MCF 10A (cell line): ENCODE measurements around the gene ZKSCAN4. TPM values are rescaled to one million over a fixed set of nuclear protein-coding genes. Genes with fewer than 3 reads are reported as not detected.

Experiments used
- BruUV-seq: library from RNA; stranded (reverse); fragments of 400-500 nt; replicated peaks from 2 replicates; lab custom pipeline; 2021; lab: Mats Ljungman, UMichigan
- CTCF ChIA-PET: fragments of 300-600 bp; sonication (Branson Sonifier 250); formaldehyde crosslinking; extraction: SDS; loops from one replicate; lab custom pipeline; 2021; ENCODE audit warnings: antibody characterized with exemption, inconsistent platforms; lab: Yijun Ruan, JAX
- POLR2A ChIA-PET: fragments of 300-600, 350-650 bp; sonication (Branson Sonifier 250); formaldehyde crosslinking; extraction: SDS; loops from one replicate; lab custom pipeline; 2020; ENCODE audit warnings: antibody characterized with exemption, inconsistent platforms; lab: Yijun Ruan, JAX
- DNase-seq: peaks from one replicate; pipeline ENCODE4 v3.0.0-alpha.2; 2018; ENCODE audit not compliant: unreplicated experiment
- H3K27ac Mint-ChIP-seq: one replicate; pipeline ENCODE4 v1.8.0; 2022; ENCODE audit warnings: mild to moderate bottlenecking, low read depth, mixed read lengths; ENCODE audit not compliant: unreplicated experiment
- H3K27me3 Mint-ChIP-seq: one replicate; pipeline ENCODE4 v1.8.0; 2022; ENCODE audit warnings: mixed read lengths; ENCODE audit not compliant: insufficient read depth, unreplicated experiment
- H3K36me3 Mint-ChIP-seq: one replicate; pipeline ENCODE4 v1.8.0; 2022; ENCODE audit warnings: mild to moderate bottlenecking, moderate library complexity, mixed read lengths; ENCODE audit not compliant: insufficient read depth, unreplicated experiment
- H3K4me1 Mint-ChIP-seq: one replicate; pipeline ENCODE4 v1.8.0; 2022; ENCODE audit warnings: mixed read lengths; ENCODE audit not compliant: insufficient read depth, unreplicated experiment
- H3K4me3 Mint-ChIP-seq: one replicate; pipeline ENCODE4 v1.8.0; 2022; ENCODE audit warnings: mild to moderate bottlenecking, moderate library complexity, mixed read lengths; ENCODE audit not compliant: unreplicated experiment
- H3K9me3 Mint-ChIP-seq: one replicate; pipeline ENCODE4 v1.8.0; 2022; ENCODE audit warnings: mixed read lengths; ENCODE audit not compliant: unreplicated experiment
- CTCF ChIP-seq: fragments of 200-600 bp; IDR thresholded peaks from one replicate; pipeline ENCODE4 v1.8.0; 2022; ENCODE audit warnings: antibody characterized with exemption, mild to moderate bottlenecking; ENCODE audit not compliant: unreplicated experiment
- intact Hi-C: fragments of 100-400 bp; cut with micrococcal nuclease; formaldehyde crosslinking; loops from 2 replicates; pipeline ENCODE4 v1.14.1; 2022
- total RNA-seq: library from RNA; stranded (reverse); gene quantifications from 2 replicates; pipeline ENCODE4 v1.2.3, GENCODE V29; 2022

ZKSCAN4 gene
- total RNA-seq, 1 experiment from 2014 or later: 3.3 TPM

DNA sequence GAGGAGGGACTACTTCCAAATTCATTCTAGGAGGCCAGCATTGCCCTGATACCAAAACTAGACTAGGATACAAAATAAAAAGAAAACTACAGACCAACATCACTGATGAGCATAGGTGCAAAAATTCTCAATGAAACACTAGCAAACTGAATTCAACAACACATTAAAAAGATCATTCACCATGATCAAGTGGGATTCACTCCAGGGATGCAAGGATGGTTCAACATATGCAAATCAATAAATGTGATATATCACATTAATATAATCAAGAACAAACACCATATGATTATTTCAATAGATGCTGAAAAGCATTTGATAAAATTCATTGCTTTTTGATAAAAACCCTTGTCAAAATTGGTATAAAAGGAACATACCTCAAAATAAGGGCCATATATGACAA is 39.5 kb upstream of the ZKSCAN4 start:
- TF ChIP-seq CTCF: no peak
- intact Hi-C loops: no loop called here
- no peak overlapping the region for H3K4me3 Mint-ChIP-seq
- no peak for DNase-seq
- CTCF ChIA-PET: no interaction called here
- H3K27ac Mint-ChIP-seq: no peak overlapping the region
- H3K9me3 Mint-ChIP-seq: no peaks in the 10 kb centered on the region
- BruUV-seq: no TSS peak
- H3K27me3 Mint-ChIP-seq: no peaks in the 10 kb centered on the region
- POLR2A ChIA-PET: interaction anchor here (1.0 kb wide), 1 partner anchor 10 kb away, joined by 4 read pairs; the partner anchor contains the start of gene PGBD1
- H3K36me3 Mint-ChIP-seq: no peaks in the 10 kb centered on the region
- no peaks in the 10 kb centered on the region for H3K4me1 Mint-ChIP-seq

GRCh38 chr6:28282926-28283325 is 30.9 kb upstream of the ZKSCAN4 start:
- ChIA-PET POLR2A (interaction anchor here (0.6 to 5.2 kb wide), 7 partner anchors 11 to 146 kb away, joined by 3 to 30 read pairs (median 4); partner anchors contain the start of genes ZKSCAN4, ZSCAN26 and ZSCAN31), CTCF (interaction anchor here (0.7 to 1.0 kb wide), 2 partner anchors 31 to 73 kb away, joined by 3 to 5 read pairs; partner anchors contain the start of gene ZKSCAN4)
- H3K36me3 Mint-ChIP-seq: no peaks in the 10 kb centered on the region
- peaks cover 9% of the 10 kb centered on the region for H3K4me1 Mint-ChIP-seq
- intact Hi-C loops: loop anchor here (1.0 kb wide), 1 partner anchor 53 kb away; the partner anchor contains the start of gene ZSCAN31
- peaks cover 8% of the 10 kb centered on the region for H3K9me3 Mint-ChIP-seq
- TF ChIP-seq CTCF: no peak
- no peak overlapping the region for H3K27ac Mint-ChIP-seq
- BruUV-seq: no TSS peak
- no peak for DNase-seq
- H3K4me3 Mint-ChIP-seq: no peak overlapping the region
- no peaks in the 10 kb centered on the region for H3K27me3 Mint-ChIP-seq

- CTCF ChIA-PET: interaction anchor here (0.6 to 3.7 kb wide), 6 partner anchors 11 to 172 kb away, joined by 3 to 15 read pairs (median 4); partner anchors contain the start of gene ZKSCAN3
- Mint-ChIP-seq H3K36me3 (peaks cover 5% of the 10 kb centered on the region), H3K4me3 (peak within 1 kb of the TSS; percentile 80), H3K27me3 (no peaks in the 10 kb centered on the region), H3K27ac (no peak within 1 kb of the TSS), H3K9me3 (peaks cover 8% of the 10 kb centered on the region), H3K4me1 (peaks cover 9% of the 10 kb centered on the region)
- peak; percentile 65 for DNase-seq
- intact Hi-C loops: loop anchor here (1.0 kb wide), 1 partner anchor 55 kb away; the partner anchor contains the start of gene ZSCAN31
- no peak for TF ChIP-seq CTCF
- no TSS peak for BruUV-seq
- POLR2A ChIA-PET: interaction anchor here (0.5 to 5.2 kb wide), 18 partner anchors 9 to 158 kb away, joined by 3 to 62 read pairs (median 4); partner anchors contain the start of genes ZKSCAN3, ZKSCAN4, ZKSCAN8 and ZSCAN26
Measured at GRCh38 chr6:28281288-28282064, 29.4 kb upstream of the ZKSCAN4 start, which contains the start of gene PGBD1. TSS of gene PGBD1 (plus strand) at chr6:28281572. CDS start at chr6:28283814, 2,242 bp downstream.
